Neural progenitor cell (in vitro differentiated cells): ENCODE results near the gene POU6F2. TPM values are rescaled to one million over a fixed set of nuclear protein-coding genes. Genes with fewer than 3 reads are reported as not detected.

Experiments used
- DNase-seq: peaks from one replicate; pipeline ENCODE4 v3.0.0-alpha.2; 2016; ENCODE audit warnings: low spot score
- H2AFZ ChIP-seq: fragments of 200-600 bp; sonication (generic); replicated peaks from 2 replicates; pipeline ENCODE4 v1.6.1; 2016; ENCODE audit warnings: antibody characterized with exemption
- H3F3A ChIP-seq: fragments of 200-600 bp; sonication (generic); 2 replicates; pipeline ENCODE4 v1.6.1; 2016; ENCODE audit warnings: antibody characterized with exemption, low read depth
- H3K27ac ChIP-seq: fragments of 200-600 bp; sonication (generic); 2 replicates; pipeline ENCODE4 v1.5.1; 2016; ENCODE audit warnings: mild to moderate bottlenecking
- H3K27me3 ChIP-seq: fragments of 200-600 bp; sonication (generic); 2 replicates; pipeline ENCODE4 v1.6.1; 2016; ENCODE audit warnings: mild to moderate bottlenecking, moderate library complexity
- H3K36me3 ChIP-seq: fragments of 200-600 bp; sonication (generic); 2 replicates; pipeline ENCODE4 v1.5.1; 2016
- H3K4me1 ChIP-seq: fragments of 200-600 bp; sonication (generic); 2 replicates; pipeline ENCODE4 v1.6.1; 2016; ENCODE audit warnings: mixed run types
- H3K4me2 ChIP-seq: fragments of 200-600 bp; sonication (generic); 2 replicates; pipeline ENCODE4 v1.6.1; 2016
- H3K4me3 ChIP-seq: fragments of 200-600 bp; sonication (generic); 2 replicates; pipeline ENCODE4 v1.5.1; 2016
- H3K79me2 ChIP-seq: fragments of 200-600 bp; sonication (generic); 2 replicates; pipeline ENCODE4 v1.6.1; 2016; ENCODE audit warnings: low read depth
- H3K9ac ChIP-seq: fragments of 200-600 bp; sonication (generic); 2 replicates; pipeline ENCODE4 v1.6.1; 2016
- H3K9me3 ChIP-seq: fragments of 200-600 bp; sonication (generic); 2 replicates; pipeline ENCODE4 v1.5.1; 2016; ENCODE audit warnings: low read depth
- H4K20me1 ChIP-seq: fragments of 200-600 bp; sonication (generic); 2 replicates; pipeline ENCODE4 v1.6.1; 2016; ENCODE audit warnings: low read depth
- H3K27ac Mint-ChIP-seq: 3 replicates; pipeline ENCODE4 v1.8.0; 2021; ENCODE audit warnings: mixed read lengths
- H3K27me3 Mint-ChIP-seq: 2 replicates; pipeline ENCODE4 v1.8.0; 2022; ENCODE audit warnings: low read depth, mild to moderate bottlenecking, inconsistent platforms, moderate library complexity, mixed read lengths; ENCODE audit not compliant: insufficient read depth
- H3K36me3 Mint-ChIP-seq: 3 replicates; pipeline ENCODE4 v1.8.0; 2021; ENCODE audit warnings: mixed read lengths
- H3K4me1 Mint-ChIP-seq: 3 replicates; pipeline ENCODE4 v1.8.0; 2021; ENCODE audit warnings: mixed read lengths
- H3K4me3 Mint-ChIP-seq: 3 replicates; pipeline ENCODE4 v1.8.0; 2021; ENCODE audit warnings: mild to moderate bottlenecking, moderate library complexity, mixed read lengths
- H3K9me3 Mint-ChIP-seq: 3 replicates; pipeline ENCODE4 v1.8.0; 2020; ENCODE audit warnings: mixed read lengths
- EZH2 ChIP-seq: fragments of 200-600 bp; sonication (generic); IDR thresholded peaks from 2 replicates; pipeline ENCODE4 v1.6.1; 2017; ENCODE audit warnings: antibody characterized with exemption, mild to moderate bottlenecking, moderate library complexity
- EZH2phosphoT487 ChIP-seq: fragments of 200-600 bp; sonication (generic); IDR thresholded peaks from 2 replicates; pipeline ENCODE4 v1.6.1; 2017; ENCODE audit warnings: antibody characterized with exemption
- total RNA-seq: library from RNA; depleted of rRNA; stranded (reverse); fragments of >200 nt; gene quantifications from 2 replicates; pipeline ENCODE4 v1.2.3, GENCODE V29; 2015; ENCODE audit warnings: low replicate concordance
- TF ChIP-seq, protein P1 (sequence below): fragments of 200-600 bp; sonication (generic); IDR thresholded peaks from 2 replicates; pipeline ENCODE4 v1.5.1; 2017; ENCODE audit warnings: antibody characterized with exemption, mild to moderate bottlenecking

The POU6F2 gene
- total RNA-seq, 1 donor from 2014 or later, result 3.4 TPM

DNA sequence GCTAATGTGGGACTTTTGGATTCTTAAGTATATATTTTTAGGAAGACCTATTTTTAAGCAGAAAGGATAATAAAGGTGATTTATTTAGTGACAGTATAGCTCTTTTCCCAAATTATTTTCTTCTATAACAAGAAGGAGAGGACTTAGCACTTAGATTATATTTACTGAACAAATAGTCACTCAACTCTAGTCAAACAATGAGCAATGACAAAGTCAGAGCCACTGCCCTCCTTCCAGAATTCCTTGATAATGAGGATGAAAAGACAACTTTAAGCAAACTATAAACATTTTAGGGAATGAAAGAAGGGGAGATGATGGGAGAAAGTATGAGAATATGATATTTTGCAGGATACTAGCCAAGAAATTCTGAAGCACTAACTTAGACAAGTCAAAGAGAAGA lies 295.0 kb downstream of the POU6F2 start:
- Histone ChIP-seq H4K20me1 (no peaks in the 10 kb centered on the region), H3K4me2 (no peak overlapping the region), H3K27ac (no peak overlapping the region), H3K36me3 (no peaks in the 10 kb centered on the region), H3K4me3 (no peak overlapping the region), H3K27me3 (no peaks in the 10 kb centered on the region), H3K9ac (no peak overlapping the region), H3F3A (no peaks in the 10 kb centered on the region), H2AFZ (no peak overlapping the region), H3K9me3 (no peaks in the 10 kb centered on the region), H3K79me2 (no peaks in the 10 kb centered on the region), H3K4me1 (peaks cover 16% of the 10 kb centered on the region)
- H3K27me3 Mint-ChIP-seq, result peaks cover 5% of the 10 kb centered on the region
- TF ChIP-seq EZH2, result no peak
- TF ChIP-seq, protein P1, sequence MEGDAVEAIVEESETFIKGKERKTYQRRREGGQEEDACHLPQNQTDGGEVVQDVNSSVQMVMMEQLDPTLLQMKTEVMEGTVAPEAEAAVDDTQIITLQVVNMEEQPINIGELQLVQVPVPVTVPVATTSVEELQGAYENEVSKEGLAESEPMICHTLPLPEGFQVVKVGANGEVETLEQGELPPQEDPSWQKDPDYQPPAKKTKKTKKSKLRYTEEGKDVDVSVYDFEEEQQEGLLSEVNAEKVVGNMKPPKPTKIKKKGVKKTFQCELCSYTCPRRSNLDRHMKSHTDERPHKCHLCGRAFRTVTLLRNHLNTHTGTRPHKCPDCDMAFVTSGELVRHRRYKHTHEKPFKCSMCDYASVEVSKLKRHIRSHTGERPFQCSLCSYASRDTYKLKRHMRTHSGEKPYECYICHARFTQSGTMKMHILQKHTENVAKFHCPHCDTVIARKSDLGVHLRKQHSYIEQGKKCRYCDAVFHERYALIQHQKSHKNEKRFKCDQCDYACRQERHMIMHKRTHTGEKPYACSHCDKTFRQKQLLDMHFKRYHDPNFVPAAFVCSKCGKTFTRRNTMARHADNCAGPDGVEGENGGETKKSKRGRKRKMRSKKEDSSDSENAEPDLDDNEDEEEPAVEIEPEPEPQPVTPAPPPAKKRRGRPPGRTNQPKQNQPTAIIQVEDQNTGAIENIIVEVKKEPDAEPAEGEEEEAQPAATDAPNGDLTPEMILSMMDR, result no peak
- TF ChIP-seq EZH2phosphoT487, result no peak
- peaks cover 18% of the 10 kb centered on the region for H3K4me1 Mint-ChIP-seq
- H3K27ac Mint-ChIP-seq, result no peak overlapping the region
- H3K36me3 Mint-ChIP-seq, result no peaks in the 10 kb centered on the region
- H3K4me3 Mint-ChIP-seq, result no peak overlapping the region
- H3K9me3 Mint-ChIP-seq, result no peaks in the 10 kb centered on the region
- no peak for DNase-seq

DNA sequence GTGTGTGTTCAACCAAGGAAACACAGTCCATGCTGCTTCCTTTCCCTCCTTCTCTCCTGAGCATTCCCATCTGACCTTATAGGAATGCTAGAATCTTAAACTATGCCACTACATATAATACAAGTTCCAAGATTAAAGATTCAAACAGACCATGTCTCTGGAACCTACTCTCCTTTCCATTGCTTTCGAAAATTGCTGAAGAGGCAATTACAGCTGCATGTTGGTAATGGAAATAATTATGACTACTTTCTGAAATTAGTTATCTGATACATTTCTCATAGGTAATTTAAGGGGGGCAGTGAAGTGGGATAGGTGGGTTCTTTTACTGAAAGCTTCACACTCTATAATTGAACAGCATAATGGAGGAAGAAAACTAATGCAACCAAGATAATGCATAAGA lies 302.6 kb downstream of the POU6F2 start:
- no peak overlapping the region for H3K4me3 Mint-ChIP-seq
- Histone ChIP-seq H3K36me3 (no peaks in the 10 kb centered on the region), H3K4me1 (no peaks in the 10 kb centered on the region), H3F3A (no peaks in the 10 kb centered on the region), H3K79me2 (no peaks in the 10 kb centered on the region), H3K27me3 (no peaks in the 10 kb centered on the region), H3K4me3 (no peak overlapping the region), H3K27ac (no peak overlapping the region), H4K20me1 (no peaks in the 10 kb centered on the region), H3K4me2 (no peak overlapping the region), H3K9me3 (no peaks in the 10 kb centered on the region), H3K9ac (no peak overlapping the region), H2AFZ (no peak overlapping the region)
- no peaks in the 10 kb centered on the region for H3K9me3 Mint-ChIP-seq
- H3K27me3 Mint-ChIP-seq, result no peaks in the 10 kb centered on the region
- peaks cover 6% of the 10 kb centered on the region for H3K4me1 Mint-ChIP-seq
- H3K36me3 Mint-ChIP-seq, result no peaks in the 10 kb centered on the region
- DNase-seq, result no peak
- no peak overlapping the region for H3K27ac Mint-ChIP-seq
- TF ChIP-seq EZH2phosphoT487, result no peak
- TF ChIP-seq EZH2, result no peak
- TF ChIP-seq, protein P1, result no peak

DNA sequence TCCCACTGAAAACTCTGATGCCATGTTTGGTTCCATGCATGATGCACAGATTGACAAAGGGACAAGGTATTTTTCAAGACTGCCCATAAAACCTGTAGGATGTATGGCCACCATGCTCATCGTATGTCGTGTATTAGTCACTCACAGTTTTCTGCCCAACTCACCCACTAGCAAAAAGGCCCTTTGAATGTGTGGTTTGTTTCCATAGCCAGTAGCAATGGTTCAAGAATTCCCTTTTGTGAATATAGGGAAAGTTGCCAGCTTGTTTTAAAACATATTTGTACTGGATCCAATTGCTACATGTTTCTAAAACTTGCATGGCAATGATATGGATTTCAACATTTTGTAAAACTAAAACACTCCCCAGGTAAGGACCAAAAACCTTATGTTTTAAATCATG lies 307.5 kb downstream of the POU6F2 start:
- Mint-ChIP-seq H3K36me3 (no peaks in the 10 kb centered on the region), H3K27ac (no peak overlapping the region), H3K4me1 (peaks cover 6% of the 10 kb centered on the region), H3K27me3 (no peaks in the 10 kb centered on the region), H3K4me3 (no peak overlapping the region), H3K9me3 (no peaks in the 10 kb centered on the region)
- DNase-seq, result no peak
- Histone ChIP-seq H3K4me1 (no peaks in the 10 kb centered on the region), H3K4me3 (no peak overlapping the region), H3K36me3 (no peaks in the 10 kb centered on the region), H3F3A (no peaks in the 10 kb centered on the region), H3K9me3 (no peaks in the 10 kb centered on the region), H3K79me2 (no peaks in the 10 kb centered on the region), H3K4me2 (no peak overlapping the region), H3K9ac (no peak overlapping the region), H3K27me3 (no peaks in the 10 kb centered on the region), H3K27ac (no peak overlapping the region), H4K20me1 (no peaks in the 10 kb centered on the region), H2AFZ (no peak overlapping the region)
- TF ChIP-seq EZH2phosphoT487, result no peak
- no peak for TF ChIP-seq EZH2
- TF ChIP-seq, protein P1, result no peak

DNA sequence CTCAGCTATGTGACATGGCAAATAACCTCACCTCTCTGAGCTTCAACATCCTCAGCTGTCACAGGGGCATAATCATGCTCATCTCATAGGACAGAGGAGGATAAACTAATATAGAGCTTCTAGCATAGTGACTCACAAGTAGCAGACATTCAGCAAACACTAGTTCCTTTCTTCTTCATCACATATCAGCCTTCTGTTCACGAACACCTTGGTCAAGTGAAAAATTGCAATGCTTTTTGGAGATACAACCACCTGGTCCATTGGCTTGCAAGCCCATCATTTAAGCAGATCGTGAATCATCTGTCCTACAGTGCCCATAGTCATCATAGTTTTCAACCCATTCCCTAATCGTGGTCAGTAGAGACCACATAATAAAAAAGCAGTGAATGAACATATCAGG lies 310.6 kb downstream of the POU6F2 start:
- H3K4me3 Mint-ChIP-seq, result no peak overlapping the region
- peaks cover under 1% of the 10 kb centered on the region for H3K36me3 Mint-ChIP-seq
- H3K27me3 Mint-ChIP-seq, result no peaks in the 10 kb centered on the region

More for the DNA sequence above, 310.6 kb downstream of the POU6F2 start:
- Histone ChIP-seq H3F3A (no peaks in the 10 kb centered on the region), H3K4me3 (no peak overlapping the region), H3K27me3 (no peaks in the 10 kb centered on the region), H3K79me2 (no peaks in the 10 kb centered on the region), H3K4me1 (peaks cover 14% of the 10 kb centered on the region), H3K9me3 (no peaks in the 10 kb centered on the region), H3K27ac (no peak overlapping the region), H4K20me1 (no peaks in the 10 kb centered on the region), H2AFZ (no peak overlapping the region), H3K36me3 (no peaks in the 10 kb centered on the region), H3K9ac (no peak overlapping the region), H3K4me2 (no peak overlapping the region)
- peaks cover 6% of the 10 kb centered on the region for H3K4me1 Mint-ChIP-seq
- no peak for DNase-seq
- no peak overlapping the region for H3K27ac Mint-ChIP-seq
- H3K9me3 Mint-ChIP-seq, result no peaks in the 10 kb centered on the region
- TF ChIP-seq EZH2 (no peak), EZH2phosphoT487 (no peak)
- TF ChIP-seq, protein P1, result no peak
